GF-D8 (cell line): ENCODE results near the gene GARIN3.
A peak's percentile ranks its signal among the peaks of the same experiment; 100 is the strongest.
"Not testable (repeated sequence)": the region's sequence is repeated elsewhere in the genome, so short reads cannot be mapped to it uniquely, and the experiment has no call there.

ENCODE experiments used
- DNase-seq: peaks from one replicate; lab custom pipeline; 2025; lab: John Stamatoyannopoulos, UW

The GARIN3 gene

DNA sequence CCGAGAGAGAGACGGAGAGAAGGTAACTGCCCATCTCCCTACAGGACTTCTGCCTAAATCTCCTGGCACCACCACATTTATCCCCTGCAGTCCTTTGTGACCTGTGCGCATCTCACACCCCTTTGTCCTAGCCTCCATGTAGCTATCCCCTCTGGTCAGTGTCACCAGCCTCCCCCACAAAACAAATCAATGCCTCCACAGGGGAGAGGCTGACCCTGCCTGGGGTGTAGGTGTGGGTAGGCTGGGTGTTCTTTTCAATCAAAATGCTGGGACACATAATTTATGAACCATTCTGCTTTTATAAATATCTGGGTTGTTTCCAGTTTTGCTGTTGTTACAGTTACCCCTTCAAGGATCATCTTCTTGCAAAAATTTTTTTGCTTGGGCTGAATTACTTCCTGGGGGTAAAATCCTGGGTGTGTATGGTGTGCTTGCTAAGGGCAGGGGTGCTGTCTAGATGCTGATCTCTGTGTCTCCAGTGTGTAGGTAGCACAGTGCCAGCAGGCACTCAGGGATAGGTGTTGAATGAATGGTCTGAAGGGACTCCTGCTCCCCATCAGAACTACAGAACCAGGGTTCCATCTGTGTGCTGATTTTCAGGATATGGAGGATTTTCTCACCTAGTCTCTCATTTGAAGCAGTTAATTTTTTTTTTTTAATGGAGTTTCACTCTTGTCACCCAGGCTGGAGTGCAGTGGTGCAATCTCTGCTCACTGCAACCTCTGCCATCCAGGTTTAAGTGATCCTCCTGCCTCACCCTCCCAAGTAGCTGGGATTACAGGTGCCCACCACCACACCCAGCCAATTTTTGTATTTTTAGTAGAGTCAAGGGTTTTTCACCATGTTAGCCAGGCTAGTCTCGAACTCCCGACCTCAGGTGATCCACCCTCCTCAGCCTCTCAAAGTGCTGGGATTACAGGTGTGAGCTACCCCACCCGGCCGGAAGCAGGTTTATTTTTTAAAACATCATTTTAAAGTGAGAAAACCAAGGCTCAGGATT is at the start of gene GARIN3:
Gene GARIN3 (minus strand): TSS at position 51 of the 1,000 bp plus-strand sequence. CDS start 96 bp downstream, outside the sequence.
- DNase-seq, result no peak

- no peak for DNase-seq
Observed at GRCh38 chr5:157215514-157216167, 49.6 kb upstream of the GARIN3 start.

GRCh38 chr5:157214861-157215513 is 48.9 kb upstream of the GARIN3 start:
- no peak for DNase-seq

GRCh38 chr5:157214415-157214814 is 48.4 kb upstream of the GARIN3 start:
- no peak for DNase-seq

DNA sequence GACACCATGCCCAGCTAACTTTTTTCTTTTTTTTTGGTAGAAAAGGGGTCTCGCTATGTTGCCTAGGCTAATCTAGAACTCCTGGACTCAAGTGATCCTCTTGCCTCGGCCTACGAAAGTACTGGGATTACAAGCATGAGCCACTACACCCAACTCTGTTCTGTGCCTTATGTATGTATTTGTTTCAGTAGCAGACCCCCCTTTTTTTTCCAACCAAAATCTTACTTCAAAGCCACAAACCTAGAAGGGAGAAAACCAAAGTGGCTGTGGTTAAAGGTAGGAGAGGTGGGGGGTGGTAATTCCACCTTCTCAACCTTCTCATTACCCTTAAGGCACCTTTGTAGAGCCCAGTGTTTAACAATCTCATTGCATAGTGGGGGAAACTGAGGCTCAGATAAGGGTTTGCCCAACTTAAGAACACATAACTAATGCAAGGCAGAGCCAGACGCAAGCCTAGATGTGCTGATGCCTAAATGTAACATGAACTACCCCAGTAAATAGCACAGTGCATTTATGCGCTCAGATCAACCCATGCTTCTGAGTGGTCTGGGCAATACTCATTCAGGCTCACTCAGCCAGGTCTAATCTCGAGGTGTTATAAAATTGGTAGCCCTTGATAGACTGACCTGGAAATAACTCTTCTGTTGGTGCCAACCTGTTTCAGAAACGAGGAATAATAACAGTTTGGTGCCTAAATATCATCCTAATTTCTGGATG is 47.6 kb upstream of the GARIN3 start:
- DNase-seq, result no peak

DNA sequence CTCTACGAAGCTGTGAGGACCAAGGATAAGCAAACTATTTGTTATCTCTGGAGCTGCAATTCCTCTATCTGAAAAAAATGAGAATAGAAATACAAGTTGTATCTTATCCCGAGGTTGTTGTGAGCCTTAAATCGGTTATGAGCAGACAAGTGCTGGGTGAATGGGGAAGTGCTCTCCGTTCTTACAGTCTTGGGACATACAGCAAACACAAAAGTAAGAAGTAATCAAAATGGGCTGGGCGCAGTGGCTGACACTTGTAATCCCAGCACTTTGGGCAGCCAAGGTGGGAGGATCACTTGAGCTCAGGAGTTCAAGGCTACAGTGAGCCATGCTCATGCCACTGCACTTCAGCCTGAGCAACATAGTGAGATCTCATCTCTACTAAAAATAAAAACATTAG is 46.2 kb upstream of the GARIN3 start:
- DNase-seq, result no peak

GRCh38 chr5:157210652-157211051 is 44.6 kb upstream of the GARIN3 start:
- not testable (repeated sequence) for DNase-seq

DNA sequence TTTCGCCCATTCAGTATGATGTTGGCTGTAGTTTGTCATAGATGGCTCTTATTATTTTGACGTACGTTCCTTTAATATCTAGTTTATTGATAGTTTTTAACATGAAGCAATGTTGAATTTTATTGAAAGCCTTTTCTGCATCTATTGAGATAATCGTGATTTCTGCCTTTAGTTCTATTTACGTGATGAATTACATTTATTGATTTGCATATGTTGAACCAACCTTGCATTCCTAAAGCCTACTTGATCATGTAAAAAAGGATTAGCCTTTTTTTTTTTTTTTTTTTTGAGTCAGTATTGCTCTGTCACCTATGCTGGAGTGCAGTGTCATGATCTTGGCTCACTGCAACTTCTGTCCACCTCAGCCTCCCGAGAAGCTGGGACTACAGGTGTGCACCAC is 39.6 kb upstream of the GARIN3 start:
- DNase-seq, result no peak

DNA sequence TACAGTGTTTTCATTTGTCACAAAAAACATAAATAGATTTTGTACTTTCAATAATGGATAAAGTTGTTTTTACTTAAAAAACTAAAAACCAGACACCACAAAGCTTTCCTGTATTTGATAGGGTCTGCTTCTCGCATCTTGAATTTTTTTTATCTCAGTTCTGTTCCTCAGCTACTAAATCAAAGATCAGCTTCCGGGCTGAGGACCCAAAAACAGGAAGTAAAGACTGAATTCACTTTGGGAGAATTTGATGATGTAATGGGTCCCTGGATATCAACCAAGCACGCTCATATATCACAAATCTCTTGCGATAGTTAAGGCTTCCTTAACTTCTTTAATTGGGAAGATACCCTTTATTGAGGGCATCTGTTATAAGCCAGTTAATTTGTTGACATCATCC is 38.7 kb upstream of the GARIN3 start:
- peak; percentile 6 for DNase-seq

- DNase-seq, result no peak
Observed at GRCh38 chr5:157203417-157203816, 37.4 kb upstream of the GARIN3 start.

GRCh38 chr5:157201857-157202256 is 35.8 kb upstream of the GARIN3 start:
- DNase-seq, result no peak

GRCh38 chr5:157198277-157198986 is 32.4 kb upstream of the GARIN3 start:
- DNase-seq, result no peak

DNA sequence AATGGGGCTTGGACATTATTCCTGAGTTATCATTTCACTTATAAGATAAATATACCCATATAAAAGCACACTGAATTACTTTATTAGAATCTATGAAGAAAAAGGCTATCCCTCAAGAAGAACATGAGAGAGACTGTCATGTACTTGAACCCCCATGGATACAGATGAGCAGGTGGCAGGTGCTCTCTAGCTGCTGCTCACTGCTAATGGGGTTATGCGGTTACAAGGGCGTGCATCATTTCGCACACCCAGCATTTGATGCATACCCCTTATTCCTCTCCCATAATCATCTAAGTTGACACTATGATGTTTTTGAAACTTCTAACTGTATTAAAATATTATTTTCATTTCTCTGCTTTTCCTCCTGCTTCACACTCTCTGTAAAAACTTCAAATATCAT is 31.0 kb upstream of the GARIN3 start:
- no peak for DNase-seq

DNA sequence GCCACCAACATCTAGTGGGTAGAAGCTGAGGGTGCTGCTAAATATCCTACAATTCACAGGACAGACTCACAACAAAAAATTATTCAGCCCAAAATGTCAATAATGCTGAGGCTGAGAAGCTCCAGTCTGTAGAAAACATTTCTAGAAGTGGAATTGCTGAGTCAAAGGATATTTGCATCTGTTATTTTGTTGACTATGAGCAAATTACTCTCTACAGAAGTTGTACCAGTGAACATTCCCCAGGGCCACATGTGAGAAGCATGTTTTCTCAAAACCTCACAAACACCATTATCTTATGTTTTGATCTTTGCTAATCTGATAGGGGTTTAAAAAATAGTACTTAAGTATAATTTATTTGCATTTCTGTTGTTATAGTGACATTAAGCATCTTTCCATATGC is 30.0 kb upstream of the GARIN3 start:
- no peak for DNase-seq

DNA sequence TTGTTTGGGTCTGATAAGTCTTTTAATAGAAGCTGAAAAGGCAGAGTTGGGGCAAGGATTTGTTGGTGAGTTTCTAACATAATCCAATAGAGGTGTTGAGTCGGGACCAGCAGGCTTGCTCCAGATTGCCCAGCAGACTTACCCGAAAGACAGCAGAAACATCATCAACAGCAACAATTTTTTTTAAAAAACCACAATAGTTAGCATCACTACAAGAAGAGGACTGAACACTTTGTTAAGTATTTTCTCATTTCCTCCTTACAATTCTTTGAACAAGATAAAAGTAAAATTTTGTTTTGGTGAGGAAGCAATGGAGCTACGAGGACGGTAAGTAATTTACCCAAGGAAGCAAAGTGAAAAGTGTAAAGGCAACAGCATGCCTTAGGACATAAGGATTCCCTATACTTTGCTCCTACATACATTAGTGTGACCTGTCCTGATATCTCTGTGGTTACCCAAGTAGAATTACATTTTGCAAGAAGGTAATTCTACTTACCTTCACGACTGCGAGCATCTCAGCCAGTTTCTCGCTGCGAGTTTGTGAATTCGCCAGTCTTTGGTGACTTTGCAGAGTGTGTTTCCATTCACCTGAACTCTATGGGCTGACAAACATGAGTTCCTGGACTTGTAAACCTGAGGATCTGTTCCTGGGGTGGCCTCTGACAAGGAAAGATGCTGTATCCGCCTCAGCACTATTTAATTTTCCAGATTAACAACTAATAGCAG is 27.8 kb upstream of the GARIN3 start:
- no peak for DNase-seq

DNA sequence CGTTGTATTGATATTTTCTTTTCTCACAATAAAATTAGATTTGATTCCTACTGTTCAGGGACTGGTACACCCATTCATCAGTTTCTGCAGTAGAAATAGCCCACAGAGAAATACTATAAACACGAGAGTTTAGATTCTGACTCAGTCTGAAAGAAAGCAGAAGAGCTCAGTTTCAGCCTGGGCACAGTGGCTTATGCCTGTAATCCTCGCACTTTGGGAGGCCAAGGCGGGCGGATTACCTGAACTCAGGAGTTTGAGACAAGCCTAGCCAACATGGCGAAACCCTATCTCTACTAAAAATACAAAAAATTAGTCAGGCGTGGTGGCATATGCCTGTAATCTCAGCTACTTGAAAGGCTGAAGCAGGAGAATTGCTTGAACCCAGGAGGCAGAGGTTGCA is 23.2 kb upstream of the GARIN3 start:
- DNase-seq, result no peak

DNA sequence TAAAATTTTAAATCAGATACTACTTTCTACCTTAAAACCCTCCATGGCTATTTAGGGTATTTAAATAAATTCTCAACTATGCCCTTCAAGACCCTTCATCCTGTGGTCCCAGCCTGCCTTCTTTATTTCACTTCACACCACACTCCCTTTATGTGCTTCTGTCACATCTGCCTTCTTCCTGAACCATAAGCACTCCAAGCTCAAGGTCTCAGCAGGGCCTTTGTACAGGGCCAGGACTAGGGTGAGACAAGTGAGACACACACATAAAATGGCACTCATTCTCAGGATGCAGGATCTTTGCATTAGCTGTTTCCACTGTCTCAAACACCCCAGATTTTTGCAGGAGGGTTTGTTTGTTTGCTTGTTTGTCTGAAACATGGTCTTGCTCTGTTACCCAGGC is 22.2 kb upstream of the GARIN3 start:
- no peak for DNase-seq

GRCh38 chr5:157187046-157187754 is 21.1 kb upstream of the GARIN3 start:
- no peak for DNase-seq

DNA sequence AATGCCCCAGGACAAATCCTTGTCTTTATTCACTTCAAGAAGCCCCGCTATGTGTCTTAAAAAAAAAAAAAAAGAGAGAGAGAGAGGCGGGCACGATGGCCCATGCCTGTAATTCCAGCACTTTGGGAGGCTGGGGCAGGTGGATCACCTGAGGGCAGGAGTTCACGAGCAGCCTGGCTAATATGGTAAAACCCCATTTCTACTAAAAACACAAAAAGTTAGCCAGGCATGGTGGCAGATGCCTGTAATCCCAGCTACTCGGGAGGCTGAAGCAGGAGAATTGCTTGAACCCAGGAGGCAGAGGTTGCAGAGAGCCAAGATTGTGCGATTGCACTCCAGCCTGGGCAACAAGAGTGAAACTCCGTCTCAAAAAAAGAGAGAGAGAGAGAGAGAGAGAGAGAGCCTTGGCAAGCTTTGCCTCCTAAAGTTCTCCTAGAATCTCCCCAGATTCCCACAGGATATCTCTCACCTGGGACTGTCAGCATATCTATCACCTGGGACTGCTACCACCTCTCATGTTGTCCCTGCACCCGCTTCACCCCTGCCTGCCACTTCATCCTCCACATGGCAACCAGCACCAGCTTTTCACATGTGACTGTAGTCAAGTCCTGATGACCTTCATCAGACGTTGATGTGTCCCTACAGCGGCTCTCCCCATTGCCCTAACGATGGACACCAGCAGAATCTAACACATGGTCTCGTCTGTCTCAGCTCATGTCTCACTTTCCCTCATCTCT is 20.4 kb upstream of the GARIN3 start:
- DNase-seq, result no peak
